ENCODE measurements around the gene PET117.
"Not testable (repeated sequence)": the region's sequence is repeated elsewhere in the genome, so short reads cannot be mapped to it uniquely, and the experiment has no call there.

The PET117 gene

GRCh38 chr20:18156045-18156444 lies 18.4 kb downstream of the PET117 start:
- in situ Hi-C loops (cut with HindIII; ENCODE audit: low sequenced_read_pairs): no loop called here

- in situ Hi-C loops (cut with HindIII; ENCODE audit: low sequenced_read_pairs): no loop called here
Observed at GRCh38 chr20:18164356-18164755, 26.7 kb downstream of the PET117 start.

- in situ Hi-C loops (cut with HindIII; ENCODE audit: low sequenced_read_pairs): no loop called here
Observed at GRCh38 chr20:18165553-18165952, 27.9 kb downstream of the PET117 start.

GRCh38 chr20:18166241-18166881 lies 28.7 kb downstream of the PET117 start:
- in situ Hi-C loops (cut with HindIII; ENCODE audit: low sequenced_read_pairs): no loop called here

- in situ Hi-C loops (cut with HindIII; ENCODE audit: low sequenced_read_pairs): no loop called here
Observed at GRCh38 chr20:18166950-18167349, 29.3 kb downstream of the PET117 start.

GRCh38 chr20:18172379-18172778 lies 34.7 kb downstream of the PET117 start:
- in situ Hi-C loops (cut with HindIII; ENCODE audit: low sequenced_read_pairs): no loop called here

GRCh38 chr20:18174906-18175683 lies 37.4 kb downstream of the PET117 start:
- in situ Hi-C loops (cut with HindIII; ENCODE audit: low sequenced_read_pairs): no loop called here

GRCh38 chr20:18176318-18176785 lies 38.7 kb downstream of the PET117 start:
- in situ Hi-C loops (cut with HindIII; ENCODE audit: low sequenced_read_pairs): no loop called here

GRCh38 chr20:18180366-18180765 lies 42.7 kb downstream of the PET117 start:
- in situ Hi-C loops (cut with HindIII; ENCODE audit: low sequenced_read_pairs): not testable (repeated sequence)

GRCh38 chr20:18180815-18181214 lies 43.2 kb downstream of the PET117 start:
- in situ Hi-C loops (cut with HindIII; ENCODE audit: low sequenced_read_pairs): no loop called here

- in situ Hi-C loops (cut with HindIII; ENCODE audit: low sequenced_read_pairs): no loop called here
Observed at GRCh38 chr20:18187020-18187419, 49.4 kb downstream of the PET117 start.

GRCh38 chr20:18188434-18188833 lies 50.8 kb downstream of the PET117 start:
- in situ Hi-C loops (cut with HindIII; ENCODE audit: low sequenced_read_pairs): no loop called here

GRCh38 chr20:18190338-18191233 lies 52.9 kb downstream of the PET117 start:
- in situ Hi-C loops (cut with HindIII; ENCODE audit: low sequenced_read_pairs): no loop called here

GRCh38 chr20:18191306-18191705 lies 53.6 kb downstream of the PET117 start:
- in situ Hi-C loops (cut with HindIII; ENCODE audit: low sequenced_read_pairs): no loop called here

Data from DLD1 (cell line).